WERI-Rb-1 (cell line): Measurements from ENCODE around the gene MAP4K4.

Source experiments
- DNase-seq: peaks from one replicate; pipeline ENCODE4 v3.0.0-alpha.2; 2020
- H3K27ac ChIP-seq: fragments of 250-450 bp; sonication (Bioruptor Pico); 2 replicates; pipeline ENCODE4 v1.5.1; 2020; ENCODE audit warnings: mild to moderate bottlenecking, moderate library complexity
- H3K27me3 ChIP-seq: fragments of 250-450 bp; sonication (Bioruptor Pico); 2 replicates; pipeline ENCODE4 v1.5.1; 2021; ENCODE audit warnings: mild to moderate bottlenecking, low read depth, moderate library complexity; ENCODE audit not compliant: insufficient read depth, severe bottlenecking
- H3K36me3 ChIP-seq: fragments of 250-450 bp; sonication (Bioruptor Pico); 2 replicates; pipeline ENCODE4 v1.5.1; 2020; ENCODE audit warnings: mild to moderate bottlenecking, moderate library complexity
- H3K4me3 ChIP-seq: 2 replicates; pipeline ENCODE4 v1.5.1; 2011; ENCODE audit warnings: low read depth, mild to moderate bottlenecking, control low read depth, low read length
- H3K9me3 ChIP-seq: fragments of 250-450 bp; sonication (Bioruptor Pico); 2 replicates; pipeline ENCODE4 v1.5.1; 2021; ENCODE audit warnings: mild to moderate bottlenecking, moderate library complexity; ENCODE audit not compliant: severe bottlenecking
- CTCF ChIP-seq: IDR thresholded peaks from 2 replicates; pipeline ENCODE4 v1.5.1; 2011; ENCODE audit warnings: low read depth, mild to moderate bottlenecking, control low read depth, inconsistent platforms, low read length

Gene MAP4K4

GRCh38 chr2:101718993-101719571, 21.6 kb downstream of the MAP4K4 start:
- Histone ChIP-seq H3K27ac (no peak overlapping the region), H3K4me3 (no peak overlapping the region), H3K27me3 (no peaks in the 10 kb centered on the region), H3K9me3 (no peaks in the 10 kb centered on the region), H3K36me3 (peaks cover 14% of the 10 kb centered on the region)
- DNase-seq: no peak
- TF ChIP-seq CTCF: no peak

- Histone ChIP-seq H3K27ac (no peak overlapping the region), H3K27me3 (no peaks in the 10 kb centered on the region), H3K9me3 (no peaks in the 10 kb centered on the region), H3K36me3 (peaks cover 11% of the 10 kb centered on the region), H3K4me3 (no peak overlapping the region)
- DNase-seq: no peak
- TF ChIP-seq CTCF: no peak
Observed at GRCh38 chr2:101720732-101721131, 23.2 kb downstream of the MAP4K4 start.

- no peak overlapping the region for H3K27ac ChIP-seq
- TF ChIP-seq CTCF: no peak
Observed at GRCh38 chr2:101722864-101723263, 25.4 kb downstream of the MAP4K4 start.

GRCh38 chr2:101723371-101724124, 26.0 kb downstream of the MAP4K4 start:
- Histone ChIP-seq H3K4me3 (no peak overlapping the region), H3K36me3 (peaks cover 11% of the 10 kb centered on the region), H3K9me3 (no peaks in the 10 kb centered on the region), H3K27ac (no peak overlapping the region), H3K27me3 (no peaks in the 10 kb centered on the region)
- no peak for DNase-seq
- TF ChIP-seq CTCF: no peak

More at GRCh38 chr2:101722864-101723263, 25.4 kb downstream of the MAP4K4 start:
- H3K9me3 ChIP-seq: no peaks in the 10 kb centered on the region
- no peak for DNase-seq
- H3K27me3 ChIP-seq: no peaks in the 10 kb centered on the region
- no peak overlapping the region for H3K4me3 ChIP-seq
- peaks cover 11% of the 10 kb centered on the region for H3K36me3 ChIP-seq

- no peaks in the 10 kb centered on the region for H3K27me3 ChIP-seq
- TF ChIP-seq CTCF: no peak
- H3K36me3 ChIP-seq: peaks cover 11% of the 10 kb centered on the region
Observed at GRCh38 chr2:101724125-101724474, 26.6 kb downstream of the MAP4K4 start.

GRCh38 chr2:101725038-101725437, 27.5 kb downstream of the MAP4K4 start:
- Histone ChIP-seq H3K27ac (no peak overlapping the region), H3K4me3 (no peak overlapping the region), H3K27me3 (no peaks in the 10 kb centered on the region), H3K9me3 (no peaks in the 10 kb centered on the region), H3K36me3 (peaks cover 11% of the 10 kb centered on the region)
- no peak for DNase-seq
- TF ChIP-seq CTCF: no peak

More at GRCh38 chr2:101724125-101724474, 26.6 kb downstream of the MAP4K4 start:
- DNase-seq: no peak
- no peak overlapping the region for H3K4me3 ChIP-seq
- H3K9me3 ChIP-seq: no peaks in the 10 kb centered on the region
- H3K27ac ChIP-seq: no peak overlapping the region
